Endothelial cell of umbilical vein (primary cell): ENCODE data around the gene SLC37A1.

Source experiments
- POLR2AphosphoS5 ChIP-seq: IDR thresholded peaks from 2 replicates; pipeline ENCODE4 v1.6.1; 2012; ENCODE audit warnings: low read depth, mild to moderate bottlenecking, control low read depth, low read length, moderate library complexity; ENCODE audit not compliant: insufficient read depth
- TF ChIP-seq, protein P1 (sequence below), 2 donors: IDR thresholded peaks; 1 replicate in 1 of 2; 2 replicates in 1 of 2; pipeline ENCODE4 v1.5.1; 2011; ENCODE audit warnings: low read length in 2 of 2, mild to moderate bottlenecking in 2 of 2, moderate library complexity in 2 of 2, control low read depth in 1 of 2, inconsistent platforms in 1 of 2, low read depth in 1 of 2; ENCODE audit not compliant: insufficient read depth in 1 of 2; ENCODE audit errors: extremely low read depth in 1 of 2
- TF ChIP-seq, protein P2 (sequence below): IDR thresholded peaks from 2 replicates; pipeline ENCODE4 v1.6.1; 2011; ENCODE audit not compliant: insufficient read depth, insufficient read length

DNA sequence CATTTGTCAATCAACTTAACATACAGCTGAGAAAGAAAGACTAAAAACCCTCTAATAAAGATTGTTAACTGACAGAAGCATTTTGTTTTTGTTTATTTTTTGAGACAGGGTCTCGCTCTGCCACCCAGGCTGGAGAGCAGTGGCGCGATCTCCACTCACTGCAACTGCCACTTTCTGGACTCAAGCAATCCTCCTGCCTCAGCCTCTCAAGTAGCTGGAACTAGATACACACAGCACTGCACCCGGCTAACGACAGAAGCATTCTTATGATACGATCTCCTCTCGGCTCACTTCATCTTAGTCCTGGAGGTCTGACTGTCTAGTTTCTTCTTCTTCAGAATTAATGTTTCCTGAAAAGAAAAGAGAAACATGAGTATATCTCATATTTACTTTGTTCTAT, 41.1 kb upstream of the SLC37A1 start:
- TF ChIP-seq, protein P1, sequence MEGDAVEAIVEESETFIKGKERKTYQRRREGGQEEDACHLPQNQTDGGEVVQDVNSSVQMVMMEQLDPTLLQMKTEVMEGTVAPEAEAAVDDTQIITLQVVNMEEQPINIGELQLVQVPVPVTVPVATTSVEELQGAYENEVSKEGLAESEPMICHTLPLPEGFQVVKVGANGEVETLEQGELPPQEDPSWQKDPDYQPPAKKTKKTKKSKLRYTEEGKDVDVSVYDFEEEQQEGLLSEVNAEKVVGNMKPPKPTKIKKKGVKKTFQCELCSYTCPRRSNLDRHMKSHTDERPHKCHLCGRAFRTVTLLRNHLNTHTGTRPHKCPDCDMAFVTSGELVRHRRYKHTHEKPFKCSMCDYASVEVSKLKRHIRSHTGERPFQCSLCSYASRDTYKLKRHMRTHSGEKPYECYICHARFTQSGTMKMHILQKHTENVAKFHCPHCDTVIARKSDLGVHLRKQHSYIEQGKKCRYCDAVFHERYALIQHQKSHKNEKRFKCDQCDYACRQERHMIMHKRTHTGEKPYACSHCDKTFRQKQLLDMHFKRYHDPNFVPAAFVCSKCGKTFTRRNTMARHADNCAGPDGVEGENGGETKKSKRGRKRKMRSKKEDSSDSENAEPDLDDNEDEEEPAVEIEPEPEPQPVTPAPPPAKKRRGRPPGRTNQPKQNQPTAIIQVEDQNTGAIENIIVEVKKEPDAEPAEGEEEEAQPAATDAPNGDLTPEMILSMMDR (IDR thresholded peaks at IDR 0.05; ENCODE audit: extremely low read depth in 1 of 2, insufficient read depth in 1 of 2, low read depth in 1 of 2, low read length in 2 of 2), result no peak
- no peak for TF ChIP-seq POLR2AphosphoS5
- TF ChIP-seq, protein P2, sequence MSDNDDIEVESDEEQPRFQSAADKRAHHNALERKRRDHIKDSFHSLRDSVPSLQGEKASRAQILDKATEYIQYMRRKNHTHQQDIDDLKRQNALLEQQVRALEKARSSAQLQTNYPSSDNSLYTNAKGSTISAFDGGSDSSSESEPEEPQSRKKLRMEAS, result no peak
